ENCODE results near the gene IL4R.

The IL4R gene

DNA sequence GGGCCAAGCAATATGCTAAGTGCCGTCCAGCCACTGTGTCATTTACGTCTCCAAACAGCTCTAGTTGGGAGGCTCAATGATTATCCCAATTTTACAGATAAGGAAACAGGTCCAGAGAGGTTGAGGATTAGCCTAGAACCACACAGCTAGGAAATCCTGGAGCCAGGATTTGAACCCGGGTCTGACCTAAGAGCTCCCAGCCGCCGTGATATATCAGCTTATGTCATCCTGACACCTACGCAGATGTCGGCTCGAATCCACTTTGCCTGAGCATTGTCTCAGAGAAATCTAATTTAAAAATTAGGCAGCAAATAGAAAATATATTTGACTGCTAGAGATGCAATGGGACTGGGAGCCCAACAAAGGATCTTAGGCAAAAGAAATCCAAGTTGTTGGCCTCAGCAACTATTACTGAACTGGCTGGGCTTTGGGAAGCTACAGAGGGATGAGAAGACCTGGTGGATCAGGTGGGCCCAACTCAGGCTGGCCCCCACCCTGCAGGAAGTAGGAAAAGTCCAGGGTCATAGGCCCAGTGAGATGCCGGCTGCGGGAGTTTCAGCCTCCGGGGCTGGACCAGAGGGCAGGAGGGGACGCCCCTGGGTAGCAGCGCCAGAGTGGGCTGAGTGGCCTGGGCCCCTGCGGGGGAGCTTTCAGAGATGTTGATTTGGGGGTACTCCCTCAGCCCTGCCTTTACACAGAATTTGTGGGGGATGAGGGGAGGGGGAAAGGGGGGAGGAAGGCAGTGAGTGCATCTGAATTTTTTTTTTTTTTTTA lies 53.1 kb downstream of the IL4R start:
- H3K9me2 ChIP-seq (replicated peaks; ENCODE audit: control insufficient read depth, low read length) = no peaks in the 10 kb centered on the region
- H3K36me3 ChIP-seq (ENCODE audit: control insufficient read depth, low read length) = peaks cover 27% of the 10 kb centered on the region
- H3K4me3 ChIP-seq (ENCODE audit: low read length) = peak overlapping the region; percentile 57
- no peaks in the 10 kb centered on the region for H3K79me2 ChIP-seq (ENCODE audit: control insufficient read depth, low read length)
- H3K27me3 ChIP-seq (ENCODE audit: control insufficient read depth, low read length) = peaks cover 3% of the 10 kb centered on the region; the same call in 1 of the 2 replicates
- H3F3A ChIP-seq (ENCODE audit: control insufficient read depth, insufficient read depth) = peaks cover 40% of the 10 kb centered on the region
- H3K9me3 ChIP-seq (ENCODE audit: control insufficient read depth, insufficient read depth, low read length) = peaks cover 16% of the 10 kb centered on the region
- peaks cover 37% of the 10 kb centered on the region for H3K4me1 ChIP-seq (ENCODE audit: control insufficient read depth, low read length)
- TF ChIP-seq EZH2phosphoT487 (IDR thresholded peaks at IDR 0.05; ENCODE audit: borderline replicate concordance, low read length) = no peak
- TF ChIP-seq, protein P1, sequence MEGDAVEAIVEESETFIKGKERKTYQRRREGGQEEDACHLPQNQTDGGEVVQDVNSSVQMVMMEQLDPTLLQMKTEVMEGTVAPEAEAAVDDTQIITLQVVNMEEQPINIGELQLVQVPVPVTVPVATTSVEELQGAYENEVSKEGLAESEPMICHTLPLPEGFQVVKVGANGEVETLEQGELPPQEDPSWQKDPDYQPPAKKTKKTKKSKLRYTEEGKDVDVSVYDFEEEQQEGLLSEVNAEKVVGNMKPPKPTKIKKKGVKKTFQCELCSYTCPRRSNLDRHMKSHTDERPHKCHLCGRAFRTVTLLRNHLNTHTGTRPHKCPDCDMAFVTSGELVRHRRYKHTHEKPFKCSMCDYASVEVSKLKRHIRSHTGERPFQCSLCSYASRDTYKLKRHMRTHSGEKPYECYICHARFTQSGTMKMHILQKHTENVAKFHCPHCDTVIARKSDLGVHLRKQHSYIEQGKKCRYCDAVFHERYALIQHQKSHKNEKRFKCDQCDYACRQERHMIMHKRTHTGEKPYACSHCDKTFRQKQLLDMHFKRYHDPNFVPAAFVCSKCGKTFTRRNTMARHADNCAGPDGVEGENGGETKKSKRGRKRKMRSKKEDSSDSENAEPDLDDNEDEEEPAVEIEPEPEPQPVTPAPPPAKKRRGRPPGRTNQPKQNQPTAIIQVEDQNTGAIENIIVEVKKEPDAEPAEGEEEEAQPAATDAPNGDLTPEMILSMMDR (IDR thresholded peaks at IDR 0.05; ENCODE audit: low read depth, low read length, poor library complexity, severe bottlenecking) = no peak
- peak overlapping the region; percentile 69 for H3K27ac ChIP-seq (ENCODE audit: low read depth, low read length)
- H3K4me2 ChIP-seq (ENCODE audit: low read length) = peak overlapping the region; percentile 81
- peaks cover 6% of the 10 kb centered on the region; the same call in 1 of the 2 replicates for H4K20me1 ChIP-seq (ENCODE audit: control insufficient read depth, insufficient read depth, low read depth, low read length)

DNA sequence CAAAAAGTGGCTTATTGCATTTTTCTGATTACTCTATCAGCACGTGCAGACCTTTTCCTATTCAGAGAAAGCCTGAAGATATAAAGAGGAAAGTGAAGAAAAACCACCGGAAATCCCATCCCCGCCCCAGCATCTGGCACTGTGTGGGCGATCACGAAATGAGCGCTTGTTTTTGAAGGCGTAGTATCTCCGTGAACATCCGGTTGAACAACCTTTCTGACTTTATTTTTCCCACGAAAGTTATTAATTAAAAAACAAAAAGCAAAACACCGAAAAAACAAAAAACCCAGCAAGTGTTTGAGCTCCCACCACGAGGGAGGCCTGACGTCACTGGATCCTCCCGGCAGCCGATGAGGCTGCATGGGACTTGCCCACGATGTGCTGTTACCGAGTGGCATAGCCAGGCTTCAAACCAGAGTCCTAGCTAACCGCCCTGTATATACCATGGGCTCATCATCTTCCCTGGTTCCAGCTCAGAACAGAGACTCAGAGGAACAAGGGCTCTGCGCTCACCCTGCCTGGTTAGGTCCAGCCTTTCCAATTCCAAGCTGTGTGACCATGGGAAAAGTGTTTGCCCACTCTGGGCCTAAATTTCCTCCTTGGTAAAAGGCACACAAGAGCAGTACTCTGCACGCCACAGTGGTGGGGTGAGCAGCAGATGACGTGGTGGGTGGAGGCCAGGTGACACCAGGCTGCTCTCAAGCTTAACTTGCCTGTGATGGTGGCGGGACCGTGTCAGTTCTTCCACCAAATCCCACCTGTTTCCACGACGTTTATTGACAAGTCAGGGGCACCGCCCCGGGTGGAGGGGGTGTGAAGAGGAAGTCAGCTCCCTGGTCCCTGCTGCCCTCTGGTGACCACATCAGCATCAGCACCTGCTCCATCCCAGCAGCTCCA lies 53.9 kb downstream of the IL4R start:
- peaks cover 3% of the 10 kb centered on the region; the same call in 1 of the 2 replicates for H3K27me3 ChIP-seq (ENCODE audit: control insufficient read depth, low read length)
- H3K4me3 ChIP-seq (ENCODE audit: low read length) = peak overlapping the region; percentile 57
- H3K9me3 ChIP-seq (ENCODE audit: control insufficient read depth, insufficient read depth, low read length) = peaks cover 16% of the 10 kb centered on the region
- peaks cover 19% of the 10 kb centered on the region for H3K36me3 ChIP-seq (ENCODE audit: control insufficient read depth, low read length)
- peaks cover 6% of the 10 kb centered on the region; the same call in 1 of the 2 replicates for H4K20me1 ChIP-seq (ENCODE audit: control insufficient read depth, insufficient read depth, low read depth, low read length)
- TF ChIP-seq, protein P1 (IDR thresholded peaks at IDR 0.05; ENCODE audit: low read depth, low read length, poor library complexity, severe bottlenecking) = peak; percentile 73
- no peak for TF ChIP-seq EZH2phosphoT487 (IDR thresholded peaks at IDR 0.05; ENCODE audit: borderline replicate concordance, low read length)
- H3K4me1 ChIP-seq (ENCODE audit: control insufficient read depth, low read length) = peaks cover 41% of the 10 kb centered on the region
- no peaks in the 10 kb centered on the region for H3K79me2 ChIP-seq (ENCODE audit: control insufficient read depth, low read length)
- peak overlapping the region; percentile 69 for H3K27ac ChIP-seq (ENCODE audit: low read depth, low read length)
- peak overlapping the region; percentile 81 for H3K4me2 ChIP-seq (ENCODE audit: low read length)
- no peaks in the 10 kb centered on the region for H3K9me2 ChIP-seq (replicated peaks; ENCODE audit: control insufficient read depth, low read length)
- peaks cover 40% of the 10 kb centered on the region for H3F3A ChIP-seq (ENCODE audit: control insufficient read depth, insufficient read depth)

DNA sequence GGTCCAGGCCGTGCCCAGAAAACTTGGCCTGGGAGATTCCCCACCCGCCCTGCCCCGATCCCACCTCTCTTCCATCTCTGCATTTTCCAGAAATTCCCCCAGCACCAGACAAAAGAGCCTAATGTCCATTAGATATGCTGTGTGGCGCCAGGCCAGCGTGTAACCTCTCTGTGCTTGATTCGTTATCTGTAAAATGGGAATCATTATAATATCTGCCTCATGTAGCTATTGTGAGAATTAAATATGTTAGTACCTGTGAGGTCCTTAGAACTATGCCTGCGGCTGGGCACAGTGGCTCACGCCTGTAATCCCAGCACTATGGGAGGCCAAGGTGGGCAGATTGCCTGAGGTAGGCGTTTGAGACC lies 54.6 kb downstream of the IL4R start:
- H4K20me1 ChIP-seq (ENCODE audit: control insufficient read depth, insufficient read depth, low read depth, low read length) = peaks cover 6% of the 10 kb centered on the region; the same call in 1 of the 2 replicates
- peaks cover 3% of the 10 kb centered on the region; the same call in 1 of the 2 replicates for H3K27me3 ChIP-seq (ENCODE audit: control insufficient read depth, low read length)
- H3K9me3 ChIP-seq (ENCODE audit: control insufficient read depth, insufficient read depth, low read length) = peaks cover 16% of the 10 kb centered on the region
- H3F3A ChIP-seq (ENCODE audit: control insufficient read depth, insufficient read depth) = peaks cover 40% of the 10 kb centered on the region
- H3K27ac ChIP-seq (ENCODE audit: low read depth, low read length) = no peak overlapping the region
- H3K4me3 ChIP-seq (ENCODE audit: low read length) = no peak overlapping the region
- peaks cover 48% of the 10 kb centered on the region for H3K4me1 ChIP-seq (ENCODE audit: control insufficient read depth, low read length)
- TF ChIP-seq, protein P1 (IDR thresholded peaks at IDR 0.05; ENCODE audit: low read depth, low read length, poor library complexity, severe bottlenecking) = no peak
- TF ChIP-seq EZH2phosphoT487 (IDR thresholded peaks at IDR 0.05; ENCODE audit: borderline replicate concordance, low read length) = no peak
- peak overlapping the region; percentile 81; the same call in 1 of the 2 replicates for H3K4me2 ChIP-seq (ENCODE audit: low read length)
- no peaks in the 10 kb centered on the region for H3K9me2 ChIP-seq (replicated peaks; ENCODE audit: control insufficient read depth, low read length)
- H3K79me2 ChIP-seq (ENCODE audit: control insufficient read depth, low read length) = no peaks in the 10 kb centered on the region
- peaks cover 12% of the 10 kb centered on the region for H3K36me3 ChIP-seq (ENCODE audit: control insufficient read depth, low read length)

Data from DOHH2 (cell line).